Stimulated activated CD4-positive, alpha-beta T cell treated with anti-CD3 and anti-CD28 coated beads, Interleukin-15, amount 100 ng/mL, for 24 hours (primary cell): ENCODE data around the gene SH2D7.

Experiments
- DNase-seq: peaks from one replicate; pipeline ENCODE4 v3.0.0-alpha.2; 2020

The SH2D7 gene

DNA sequence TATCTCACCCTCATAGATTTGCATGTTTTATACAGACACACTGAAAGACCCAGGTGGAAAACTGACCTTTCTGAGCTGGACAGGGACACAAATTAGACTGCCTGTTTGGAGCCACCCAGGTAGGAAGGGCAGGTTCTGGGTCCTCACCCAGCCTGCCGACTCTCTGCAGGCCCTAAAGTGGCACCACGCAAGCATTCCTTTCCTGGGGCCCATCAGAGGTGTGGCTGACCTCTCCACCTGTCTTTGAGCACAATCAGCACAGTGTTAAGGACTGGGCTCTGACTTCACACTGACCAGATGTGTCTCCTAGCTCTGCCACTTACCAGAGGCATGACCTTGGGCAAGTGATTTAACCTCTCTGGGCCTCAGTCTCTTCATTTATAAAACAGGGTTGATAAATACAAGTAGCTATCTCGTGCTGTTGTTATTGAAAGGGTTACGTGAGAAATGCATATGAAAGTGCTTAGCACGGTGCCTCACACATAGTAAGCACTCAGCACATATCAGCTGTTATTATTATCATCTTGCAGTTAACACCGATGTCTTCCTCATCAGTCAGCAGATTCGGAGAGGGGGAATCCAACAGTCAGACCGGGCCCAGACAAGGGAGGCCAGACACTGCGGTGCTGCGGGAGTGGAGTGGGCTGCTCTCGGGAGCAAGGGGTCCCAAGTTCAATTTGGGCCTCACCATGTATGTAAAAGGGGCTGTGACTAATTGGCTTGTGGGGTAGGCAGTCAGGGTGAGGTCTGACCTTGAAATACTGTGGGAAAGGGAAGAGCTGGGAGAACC is 12.9 kb upstream of the SH2D7 start:
- DNase-seq = no peak

DNA sequence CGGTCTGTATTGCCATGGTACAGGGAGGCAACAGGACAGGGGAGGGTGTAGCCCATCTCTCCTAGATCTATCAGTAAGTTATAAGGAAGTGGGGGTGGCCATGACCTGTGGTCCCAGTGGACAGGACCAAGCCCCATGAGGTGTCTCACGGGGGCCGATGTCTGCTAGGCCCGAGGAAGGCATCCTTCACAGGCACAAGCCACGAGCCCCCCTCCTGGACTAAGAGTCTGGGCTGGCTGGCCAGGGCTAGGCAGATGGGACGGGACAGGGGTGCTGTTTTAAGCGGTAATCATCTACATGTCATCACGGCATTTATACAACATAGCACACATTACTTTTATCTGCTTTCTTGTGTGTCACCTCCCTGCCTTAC is 12.3 kb upstream of the SH2D7 start:
- no peak for DNase-seq

DNA sequence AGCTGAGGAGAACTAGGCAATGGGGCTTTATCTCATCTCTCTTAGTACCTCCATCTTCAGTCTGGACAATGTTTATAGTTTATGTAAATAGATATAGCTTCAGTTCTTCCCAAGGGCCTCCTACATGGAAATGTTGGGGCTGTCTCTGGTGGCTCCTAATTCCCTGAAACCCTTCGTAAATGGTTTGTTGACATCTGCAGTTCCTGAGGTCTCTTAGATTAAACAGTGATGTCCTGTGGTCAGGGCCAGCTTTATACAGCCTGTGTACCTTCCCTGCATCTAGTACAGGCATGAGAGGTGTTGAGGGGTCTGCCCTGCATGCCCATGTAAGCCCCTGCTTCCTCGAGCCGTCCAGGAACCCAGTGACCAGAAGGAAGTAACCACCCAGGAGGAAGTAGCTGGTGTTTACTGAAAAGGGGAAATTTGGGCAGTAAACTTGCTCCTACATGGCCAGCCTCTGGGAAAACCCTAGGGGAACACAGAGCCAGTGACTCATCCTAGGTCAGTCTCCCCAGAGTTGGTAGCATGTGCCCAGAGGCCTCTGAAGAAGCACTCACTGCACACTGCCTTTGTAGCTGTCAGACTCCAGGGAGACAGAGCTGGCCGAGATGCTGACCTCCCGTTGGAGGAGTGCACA is 10.1 kb upstream of the SH2D7 start:
- DNase-seq = no peak

DNA sequence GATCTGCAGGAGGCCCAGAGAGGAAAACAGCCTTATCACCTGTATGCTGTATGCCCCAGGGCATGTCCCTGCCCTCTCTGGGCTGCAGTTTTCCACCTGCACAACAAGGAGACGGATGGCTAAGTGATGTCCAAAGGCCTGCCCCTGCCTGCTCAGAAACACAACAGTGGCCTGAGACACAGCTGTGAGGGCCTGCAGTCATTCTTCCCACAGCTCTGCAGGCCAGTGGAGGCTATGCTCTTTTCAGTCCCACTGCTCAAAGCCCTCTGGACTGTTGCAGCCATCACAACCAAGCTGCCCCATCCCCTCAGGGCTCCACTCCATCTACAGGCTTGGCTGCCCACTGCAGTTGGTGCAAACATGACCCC is 9.6 kb upstream of the SH2D7 start:
- DNase-seq = no peak

DNA sequence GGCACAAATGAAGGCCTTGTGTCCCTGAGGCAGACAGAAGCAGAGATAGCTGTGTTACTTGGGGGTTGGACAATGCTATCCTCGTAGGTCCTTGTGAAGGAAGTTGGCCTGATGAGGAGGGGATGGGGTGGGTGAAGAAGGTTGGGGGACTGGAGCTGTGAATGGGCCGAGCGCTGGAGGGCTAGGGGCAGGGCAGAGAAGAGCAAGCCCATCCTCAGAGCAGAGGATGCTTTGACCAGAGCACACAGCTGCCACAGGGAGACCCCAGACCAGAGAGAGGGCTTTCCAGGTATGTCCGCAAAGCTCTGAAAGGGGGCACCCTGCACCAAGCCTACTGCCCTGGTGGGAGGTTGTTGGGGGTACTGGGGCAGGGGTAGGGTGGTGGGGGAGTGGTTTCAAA is 9.2 kb upstream of the SH2D7 start:
- DNase-seq = no peak

DNA sequence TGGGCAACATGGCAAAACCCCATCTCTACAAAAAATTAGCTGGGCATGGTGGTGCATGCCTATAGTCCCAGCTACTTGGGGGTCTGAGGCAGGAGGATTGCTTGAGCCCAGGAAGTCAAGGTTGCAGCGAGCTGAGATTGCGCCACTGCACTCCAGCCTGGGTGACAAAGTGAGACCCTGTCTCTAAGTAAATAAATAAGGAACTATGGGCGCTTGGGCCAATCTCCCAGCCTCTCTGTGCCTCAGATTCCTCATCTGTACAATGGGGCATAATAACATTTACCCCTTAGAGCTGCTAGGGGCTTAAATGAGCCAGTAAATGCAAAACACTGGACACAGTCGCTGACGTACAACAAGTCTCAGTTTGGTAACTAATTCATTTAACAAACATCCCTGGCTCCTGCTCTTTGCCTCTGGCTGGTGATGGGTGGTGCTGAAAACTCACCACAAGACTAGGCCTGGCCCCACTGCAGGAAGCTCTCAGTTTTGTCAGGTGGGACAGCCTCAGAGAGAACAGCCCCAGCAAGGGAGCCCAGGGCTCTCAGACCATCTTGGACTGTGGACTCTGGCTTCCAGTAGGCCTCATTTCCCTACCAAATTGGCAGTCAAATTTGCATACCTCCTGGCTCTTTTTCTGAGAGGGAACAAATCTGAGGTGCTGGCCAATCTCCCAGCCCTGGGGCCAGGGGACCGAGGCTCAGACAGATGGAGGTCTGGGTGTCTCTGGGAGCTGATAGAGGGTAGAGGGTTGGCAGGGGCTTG is 8.5 kb upstream of the SH2D7 start:
- DNase-seq = no peak

DNA sequence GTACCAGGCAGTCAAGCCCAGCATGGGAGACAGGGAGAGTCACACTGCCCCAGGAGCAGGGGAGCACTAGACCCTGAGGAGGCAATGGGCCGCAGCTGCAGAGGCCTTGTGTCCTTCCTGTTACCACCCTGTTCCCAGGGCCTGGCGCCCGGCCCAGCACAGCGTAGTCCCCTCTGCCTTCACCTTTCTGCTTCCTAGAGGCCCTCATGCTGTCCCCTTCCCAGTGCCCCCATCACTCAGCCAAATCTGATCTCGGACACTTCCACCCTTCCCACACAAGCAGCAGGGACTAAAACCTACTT is 8.0 kb upstream of the SH2D7 start:
- DNase-seq = no peak

DNA sequence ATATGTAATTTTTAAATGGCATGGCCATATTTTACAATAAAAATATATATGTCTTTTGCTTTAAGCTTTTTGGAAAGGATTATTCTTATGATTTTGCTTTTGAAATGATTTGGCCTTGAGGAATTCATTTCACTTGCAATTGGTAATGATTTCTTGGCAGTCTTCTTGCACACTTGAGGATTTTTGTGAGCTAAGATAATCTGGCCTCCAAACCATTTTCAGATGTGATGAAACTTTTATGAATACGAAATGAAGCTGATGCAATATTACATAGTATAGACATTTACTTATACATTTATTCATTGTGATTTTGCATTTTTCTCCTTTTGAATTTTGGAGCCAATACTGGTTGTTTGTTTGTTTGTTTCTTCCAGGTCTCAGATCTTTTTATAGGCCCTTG is 6.4 kb upstream of the SH2D7 start:
- no peak for DNase-seq

DNA sequence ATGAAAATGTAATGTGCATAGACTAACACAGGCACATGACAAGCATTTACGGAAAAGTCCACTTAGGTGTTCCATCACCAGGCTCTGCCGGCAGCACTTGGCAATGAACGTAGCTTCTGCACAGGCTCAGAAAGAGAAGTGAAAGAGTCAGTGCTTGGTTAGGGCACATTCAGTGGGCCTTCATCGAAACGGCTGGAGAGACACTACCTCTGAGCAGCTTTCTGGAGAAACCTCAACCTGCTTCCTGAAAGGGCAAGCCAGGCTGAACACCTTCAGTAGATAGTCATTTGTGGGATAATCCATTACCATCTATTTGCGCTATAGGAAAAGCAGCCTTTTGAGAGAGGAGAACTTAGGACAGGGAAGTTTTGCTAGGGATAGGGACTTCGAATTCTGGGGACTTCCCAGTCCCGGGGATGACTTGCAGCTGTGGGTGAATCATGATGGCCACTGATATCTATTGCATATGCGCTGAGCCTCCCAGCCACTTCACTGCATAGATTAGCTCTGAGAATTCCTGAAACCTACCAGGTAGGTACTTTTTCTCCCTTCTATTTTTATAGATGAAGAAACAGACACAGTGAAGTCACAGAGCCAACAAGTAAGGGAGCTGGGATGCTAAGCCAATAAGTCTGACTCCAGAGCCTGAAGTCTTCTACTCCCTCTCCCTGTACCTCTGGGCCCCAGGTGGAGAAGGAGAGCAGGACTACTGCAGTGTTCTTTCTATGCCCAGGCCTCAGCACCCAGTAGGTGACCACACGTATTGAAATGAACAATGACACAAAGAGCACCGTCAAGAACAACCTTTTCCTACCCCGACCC is 4.2 kb upstream of the SH2D7 start:
- no peak for DNase-seq

DNA sequence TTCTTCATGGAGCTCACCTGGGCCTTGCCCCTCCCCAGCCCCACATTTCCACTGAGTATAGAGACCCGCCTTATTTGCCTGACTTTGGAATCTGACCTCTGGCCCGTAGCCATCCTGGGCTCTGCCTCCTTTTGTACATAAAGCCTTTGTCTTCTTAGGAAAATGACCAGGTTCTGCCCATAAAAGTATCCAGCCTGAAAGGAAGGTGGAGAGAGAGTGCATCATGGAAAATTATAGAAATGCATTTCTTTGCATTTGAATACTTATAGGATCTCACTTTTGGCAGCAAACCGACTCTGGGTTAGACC is 3.6 kb upstream of the SH2D7 start:
- no peak for DNase-seq

DNA sequence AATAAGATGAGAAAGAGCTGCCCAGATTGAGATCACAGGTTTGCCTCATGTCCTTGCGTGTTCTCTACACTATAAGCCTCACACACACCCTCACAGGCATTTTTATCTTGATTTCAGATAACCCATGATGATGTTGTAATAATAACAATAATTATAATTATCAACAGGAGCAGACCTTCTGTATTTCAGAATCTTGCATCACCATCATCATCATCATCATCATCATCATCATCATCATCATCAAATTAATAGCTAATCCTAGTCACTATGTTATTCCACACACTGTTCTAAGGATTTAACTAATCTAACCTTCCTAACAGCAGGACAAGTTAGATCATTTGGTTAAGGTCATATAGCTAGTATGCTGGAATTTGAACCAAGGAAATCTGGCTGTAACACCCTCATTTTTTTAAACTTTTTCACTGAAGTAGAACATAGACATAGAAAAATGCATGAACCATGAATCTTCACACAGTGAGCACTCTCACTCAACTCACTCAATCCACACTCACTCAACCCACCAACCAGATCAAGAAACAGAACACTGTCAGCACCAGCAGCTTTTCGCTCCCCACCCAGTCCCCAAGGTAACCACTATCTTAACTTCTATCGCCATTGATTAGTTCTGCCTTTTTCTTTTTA is 1.8 kb upstream of the SH2D7 start:
- DNase-seq = no peak

DNA sequence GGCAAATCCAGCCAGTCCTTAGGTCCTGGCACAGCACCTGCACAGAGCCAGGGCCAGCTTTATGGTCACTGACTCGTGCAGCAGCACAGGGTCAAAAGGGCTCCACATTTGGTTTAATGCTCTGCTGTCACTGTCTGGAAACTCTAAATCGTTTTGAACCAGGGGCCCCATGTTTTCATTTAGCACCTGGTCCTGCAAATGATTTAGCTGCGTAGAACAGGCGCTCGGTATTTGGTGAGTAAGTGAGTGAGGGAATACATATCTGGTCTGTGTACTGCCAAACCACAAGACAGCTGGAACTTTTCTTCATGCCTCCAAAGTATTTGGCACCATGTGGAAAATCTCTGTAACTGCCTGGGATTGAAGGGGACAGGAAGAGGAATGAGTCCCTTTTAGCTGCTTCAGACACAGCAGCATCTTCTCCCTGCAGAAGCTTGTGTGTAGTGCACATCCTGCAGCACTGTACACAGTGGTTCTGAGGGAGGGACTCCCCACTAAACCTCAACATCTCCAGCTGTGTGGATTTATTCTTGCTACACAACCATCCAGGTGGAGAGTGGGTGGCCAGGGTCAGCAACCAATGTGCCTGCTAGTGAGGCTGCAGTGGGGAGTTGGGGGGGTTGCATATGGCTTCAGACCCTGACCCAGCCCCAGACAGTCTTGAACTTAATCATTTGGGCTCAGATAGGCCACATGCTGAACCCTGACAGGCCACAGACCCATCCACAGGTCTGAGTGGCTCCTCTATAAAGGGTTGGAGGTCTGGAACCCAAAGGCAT is 1.1 kb downstream of the SH2D7 start:
- no peak for DNase-seq

DNA sequence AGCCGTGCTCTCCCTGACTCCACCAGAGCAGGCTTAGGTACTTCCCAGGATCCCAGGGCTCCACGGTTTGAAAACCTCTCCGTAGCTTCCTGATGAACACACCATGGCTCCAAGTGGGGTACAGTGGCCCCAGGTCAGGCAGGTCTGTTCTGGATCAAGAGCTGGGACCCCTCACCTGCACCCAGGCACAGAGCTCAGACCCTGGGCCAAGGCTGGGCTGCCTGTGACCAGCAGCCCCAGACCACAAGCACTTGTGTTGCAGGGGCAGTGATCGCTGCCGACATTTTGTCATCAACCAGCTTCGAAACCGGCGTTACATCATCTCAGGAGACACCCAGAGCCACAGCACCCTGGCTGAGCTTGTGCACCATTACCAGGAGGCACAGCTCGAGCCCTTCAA is 5.3 kb downstream of the SH2D7 start:
- DNase-seq = no peak

DNA sequence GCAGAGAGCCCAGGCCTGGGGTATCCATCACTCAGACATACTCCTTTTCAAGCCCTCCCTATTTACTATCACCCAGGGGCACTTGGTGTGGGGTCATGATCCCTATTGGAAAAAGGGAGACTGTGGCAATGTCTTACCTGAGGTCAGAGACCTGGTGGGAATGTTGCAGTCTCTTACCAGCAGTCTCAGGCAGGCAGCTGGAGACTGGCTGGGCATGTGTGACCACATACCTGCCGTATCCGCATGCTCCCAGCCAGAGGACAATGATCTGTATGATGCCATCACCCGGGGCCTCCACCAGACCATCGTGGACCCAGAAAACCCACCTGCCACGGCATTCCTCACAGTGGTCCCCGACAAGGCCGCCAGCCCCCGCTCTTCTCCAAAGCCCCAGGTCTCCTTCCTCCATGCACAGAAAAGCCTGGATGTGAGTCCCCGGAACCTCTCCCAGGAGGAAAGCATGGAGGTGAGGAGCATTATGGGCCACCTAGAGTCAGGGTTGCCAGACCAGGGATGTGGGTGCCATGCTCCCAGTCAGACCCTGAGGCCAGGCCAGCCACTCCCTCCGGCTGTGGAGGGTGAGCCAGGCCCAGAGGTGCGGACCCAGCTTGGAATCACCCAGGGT is 5.9 kb downstream of the SH2D7 start:
- no peak for DNase-seq

DNA sequence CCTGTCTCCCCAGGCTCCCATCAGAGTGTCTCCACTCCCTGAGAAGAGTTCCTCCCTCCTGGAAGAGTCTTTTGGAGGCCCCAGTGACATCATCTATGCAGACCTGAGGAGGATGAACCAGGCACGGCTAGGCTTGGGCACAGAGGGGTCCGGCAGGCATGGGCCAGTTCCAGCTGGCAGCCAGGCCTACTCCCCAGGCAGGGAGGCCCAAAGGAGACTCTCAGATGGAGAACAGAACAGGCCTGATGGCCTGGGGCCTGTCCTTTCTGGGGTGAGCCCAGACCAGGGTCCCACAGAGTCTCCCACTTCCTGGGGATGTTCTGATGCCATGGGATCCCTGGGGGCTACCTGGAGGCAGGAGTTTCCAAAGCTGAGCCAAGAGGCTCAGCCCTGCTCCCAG is 8.5 kb downstream of the SH2D7 start:
- DNase-seq = no peak

DNA sequence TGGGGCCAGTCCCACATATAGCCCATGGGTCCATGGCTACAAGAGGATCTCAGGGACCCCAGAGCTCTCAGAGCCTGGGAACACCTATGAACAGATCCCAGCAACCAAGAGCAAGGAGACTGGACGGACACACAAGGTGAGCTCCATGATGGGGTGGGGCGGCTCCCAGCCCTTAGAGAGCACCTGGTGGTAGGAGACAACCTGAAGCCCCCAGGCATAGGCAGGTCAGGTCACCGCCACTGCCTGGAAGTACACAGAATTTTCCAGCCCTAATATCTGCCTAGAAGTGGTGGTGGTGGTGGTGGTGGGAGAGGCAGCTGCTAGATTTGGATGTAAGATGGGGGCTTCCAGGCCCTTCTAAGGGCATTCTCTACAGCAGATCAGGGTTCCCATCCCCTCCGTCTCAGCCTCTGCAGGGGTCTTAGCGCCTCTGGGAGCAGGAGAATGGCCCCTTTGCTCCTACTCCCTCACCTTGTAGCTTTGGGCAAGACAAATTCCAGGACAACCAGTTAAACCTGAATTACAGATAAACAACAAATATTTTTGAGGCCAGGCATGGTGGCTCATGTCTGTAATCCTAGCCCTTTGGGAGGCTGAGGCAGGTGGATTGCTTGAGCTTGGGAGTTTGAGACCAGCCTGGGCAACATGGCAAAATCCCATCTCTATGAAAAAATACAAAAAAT is 9.2 kb downstream of the SH2D7 start:
- DNase-seq = no peak

DNA sequence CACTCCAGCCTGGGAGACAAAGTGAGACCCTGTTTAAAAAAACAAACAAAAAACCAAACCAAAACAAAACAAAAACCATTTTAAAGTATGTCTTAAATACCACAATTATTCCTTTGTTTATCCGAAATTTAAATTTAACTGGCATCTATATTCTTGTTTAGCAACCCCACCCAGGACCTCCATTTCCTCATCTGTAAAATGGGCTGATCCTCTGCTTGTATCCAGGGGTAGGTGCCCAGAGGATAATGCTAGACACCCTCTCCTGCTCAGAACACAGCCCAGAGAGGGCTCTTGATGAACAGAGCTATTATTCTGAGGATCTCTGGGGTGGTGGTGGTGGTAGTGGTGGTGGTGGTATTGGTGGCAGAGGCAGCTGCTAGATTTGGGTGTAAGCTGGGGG is 9.8 kb downstream of the SH2D7 start:
- no peak for DNase-seq

DNA sequence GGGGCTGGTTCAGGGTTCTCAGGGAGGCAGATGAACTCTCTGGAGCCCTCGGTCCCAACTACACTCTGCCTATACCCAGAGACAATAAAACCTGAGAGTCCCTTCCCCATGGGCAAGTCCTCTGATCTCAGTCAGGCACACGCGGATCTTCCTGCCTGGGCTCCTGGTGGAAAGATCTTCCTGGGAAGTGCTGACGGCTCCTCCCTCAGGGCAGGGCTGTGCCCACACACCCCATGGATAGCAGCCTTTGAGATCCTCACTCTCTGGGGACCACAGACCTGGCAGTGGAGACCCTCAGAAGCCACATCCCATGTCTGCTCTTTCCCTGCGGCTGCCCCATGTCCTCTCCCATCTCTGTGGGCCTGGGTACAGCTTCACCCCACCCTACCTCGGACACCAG is 10.4 kb downstream of the SH2D7 start:
- no peak for DNase-seq

DNA sequence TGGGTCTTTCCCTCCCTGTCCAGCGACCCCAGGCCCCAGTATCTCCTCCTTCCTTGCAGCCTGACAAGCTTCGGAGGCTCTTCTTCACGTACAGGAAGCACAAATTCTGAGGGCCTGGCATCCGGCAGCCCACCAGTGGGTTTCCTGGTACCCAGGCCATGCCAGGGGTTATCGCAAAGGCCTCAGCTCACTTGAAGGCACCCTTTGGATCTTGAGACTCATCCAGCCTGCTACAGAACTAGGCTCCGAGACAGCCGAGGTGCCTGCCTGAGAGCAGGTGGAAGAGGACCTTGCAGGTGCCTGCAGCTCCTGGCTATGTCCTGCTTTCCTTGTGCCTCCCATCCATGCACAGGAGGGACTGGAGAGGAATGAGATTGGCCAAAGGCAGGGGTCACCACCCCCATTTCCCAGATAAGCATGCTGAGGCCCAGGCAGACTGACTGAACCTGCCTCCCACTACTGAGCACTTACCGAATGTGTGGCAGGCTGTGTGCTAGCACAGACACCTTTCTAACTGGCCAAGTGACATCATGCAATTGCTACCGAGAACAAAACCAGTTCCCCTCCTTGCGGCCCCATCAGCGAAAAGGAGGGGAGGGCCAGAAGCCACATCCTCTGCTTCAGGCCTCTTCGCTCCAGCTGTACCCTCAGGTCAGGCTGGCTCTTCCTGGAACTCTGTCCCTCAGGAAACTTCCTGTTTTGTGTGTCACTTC is 11.2 kb downstream of the SH2D7 start:
- DNase-seq = peak; percentile 72

DNA sequence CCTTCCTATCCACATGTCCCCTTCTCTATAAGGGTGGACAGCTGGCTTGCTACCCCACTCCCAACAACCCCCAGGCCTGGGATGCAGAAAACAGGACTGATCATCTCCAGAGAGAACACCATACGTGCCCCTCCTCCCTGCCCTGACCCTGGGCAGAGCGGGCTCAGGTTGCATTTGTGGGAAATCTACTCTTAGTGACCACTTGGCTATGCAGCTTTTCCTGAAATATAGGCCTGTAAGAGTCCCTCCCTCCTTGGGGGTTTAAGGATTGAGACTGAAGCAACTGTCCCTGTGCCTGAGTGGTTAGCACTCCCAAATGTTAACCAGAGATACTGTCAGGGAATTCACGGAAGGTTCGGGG is 11.7 kb downstream of the SH2D7 start:
- DNase-seq = no peak
